NCI-H510A (cell line): Measurements from ENCODE around the gene VCAM1.
"Not testable (repeated sequence)": the region's sequence is repeated elsewhere in the genome, so short reads cannot be mapped to it uniquely, and the experiment has no call there.

Experiments
- DNase-seq: peaks from one replicate; lab custom pipeline; 2025; lab: John Stamatoyannopoulos, UW

VCAM1 gene

DNA sequence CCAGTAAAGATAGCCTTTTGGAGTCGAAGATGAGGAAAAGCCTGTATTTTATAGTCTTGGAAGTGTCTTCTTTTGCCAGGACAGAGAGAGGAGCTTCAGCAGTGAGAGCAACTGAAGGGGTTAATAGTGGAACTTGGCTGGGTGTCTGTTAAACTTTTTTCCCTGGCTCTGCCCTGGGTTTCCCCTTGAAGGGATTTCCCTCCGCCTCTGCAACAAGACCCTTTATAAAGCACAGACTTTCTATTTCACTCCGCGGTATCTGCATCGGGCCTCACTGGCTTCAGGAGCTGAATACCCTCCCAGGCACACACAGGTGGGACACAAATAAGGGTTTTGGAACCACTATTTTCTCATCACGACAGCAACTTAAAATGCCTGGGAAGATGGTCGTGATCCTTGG lies at the start of gene VCAM1:
TSS of gene VCAM1 (plus strand) at position 253 of the 400 bp plus-strand sequence. CDS start at position 372, 119 bp downstream.
- DNase-seq, result no peak

GRCh38 chr1:100670083-100670482 lies 49.5 kb upstream of the VCAM1 start:
- no peak for DNase-seq

DNA sequence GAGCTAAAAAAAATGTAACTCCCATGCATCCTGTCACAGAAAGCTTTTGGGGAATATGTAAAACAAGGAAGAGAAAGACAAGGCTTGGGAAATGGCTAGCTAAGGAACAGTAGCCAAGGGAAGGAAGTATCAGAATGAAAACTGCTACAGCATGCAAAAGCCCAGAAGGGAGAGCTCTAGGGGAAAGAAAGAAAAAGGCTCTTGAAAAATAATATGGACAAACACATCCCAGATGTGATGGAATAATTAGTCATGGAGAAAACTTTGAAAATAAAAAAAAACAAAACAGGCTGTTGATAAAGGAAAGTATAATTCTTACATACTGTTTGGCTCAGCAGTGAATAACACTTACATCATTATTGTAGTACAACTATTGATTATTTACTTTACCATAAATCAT lies 47.9 kb upstream of the VCAM1 start:
- no peak for DNase-seq

DNA sequence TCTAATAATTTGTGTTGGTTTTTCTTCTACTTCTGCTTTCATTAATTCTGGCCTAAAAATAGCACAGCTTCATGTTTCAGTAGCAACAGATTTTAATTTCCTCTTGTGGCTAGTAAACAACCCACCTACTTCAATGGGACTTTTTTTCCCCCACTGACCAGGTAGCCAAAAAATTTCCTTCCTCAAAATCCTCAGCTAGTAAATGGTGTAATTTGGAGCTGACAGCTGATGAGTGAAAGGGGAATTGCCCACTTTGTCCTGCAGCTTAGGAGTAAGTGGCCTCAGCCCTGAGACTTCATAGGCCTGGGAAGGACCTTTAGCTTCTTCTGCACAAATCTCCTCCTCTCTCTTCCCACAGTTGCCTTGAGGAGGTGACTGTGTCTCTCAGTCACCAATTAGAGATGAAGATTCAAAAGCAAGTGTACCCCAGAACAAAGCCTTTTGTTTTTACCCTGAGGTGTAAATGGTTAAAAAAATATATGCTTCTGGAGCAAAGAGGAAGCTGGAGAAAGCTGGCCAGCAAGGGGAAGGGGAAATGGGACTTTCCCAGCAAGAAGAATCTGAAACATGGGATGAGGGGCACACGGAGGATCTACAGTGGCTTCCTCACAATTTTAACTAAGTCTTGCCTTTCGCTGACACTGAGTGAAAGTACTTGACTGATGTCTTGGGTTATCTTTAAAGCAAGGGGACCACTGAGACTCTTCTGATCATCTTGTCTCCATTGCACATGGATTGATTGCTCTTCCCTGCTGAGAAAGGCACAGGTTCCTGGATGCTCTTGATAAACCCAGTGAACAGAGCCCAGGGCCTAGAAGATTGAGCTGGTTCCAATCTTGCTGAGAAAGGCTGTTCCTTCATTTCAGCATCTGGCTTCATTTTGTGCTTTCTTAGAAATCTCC lies 35.8 kb upstream of the VCAM1 start:
- no peak for DNase-seq

- no peak for DNase-seq
These were observed 19.8 kb upstream of the VCAM1 start for GRCh38 chr1:100699744-100700143.

- DNase-seq, result no peak
These were observed 19.0 kb upstream of the VCAM1 start for GRCh38 chr1:100700586-100700985.

GRCh38 chr1:100703052-100703451 lies 16.5 kb upstream of the VCAM1 start:
- no peak for DNase-seq

DNA sequence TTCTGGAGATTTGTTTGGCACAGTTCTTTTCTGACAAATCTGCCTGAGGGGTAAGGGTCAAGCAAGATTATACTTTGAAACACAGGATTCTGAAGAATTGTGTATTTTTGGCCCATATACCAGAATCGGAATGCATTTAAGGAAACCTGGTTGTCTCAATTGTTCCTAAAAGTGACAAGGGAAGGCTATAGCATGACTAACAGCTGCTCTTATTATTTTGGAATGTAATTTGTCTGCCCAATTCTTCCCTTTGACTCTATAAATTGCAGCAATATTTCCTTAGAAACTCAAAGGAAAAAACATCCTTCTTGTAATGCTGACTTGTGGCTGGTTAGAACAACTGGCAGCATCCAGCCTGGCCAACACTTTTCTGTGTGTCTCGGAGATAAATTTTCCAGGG lies 15.8 kb upstream of the VCAM1 start:
- DNase-seq, result no peak

DNA sequence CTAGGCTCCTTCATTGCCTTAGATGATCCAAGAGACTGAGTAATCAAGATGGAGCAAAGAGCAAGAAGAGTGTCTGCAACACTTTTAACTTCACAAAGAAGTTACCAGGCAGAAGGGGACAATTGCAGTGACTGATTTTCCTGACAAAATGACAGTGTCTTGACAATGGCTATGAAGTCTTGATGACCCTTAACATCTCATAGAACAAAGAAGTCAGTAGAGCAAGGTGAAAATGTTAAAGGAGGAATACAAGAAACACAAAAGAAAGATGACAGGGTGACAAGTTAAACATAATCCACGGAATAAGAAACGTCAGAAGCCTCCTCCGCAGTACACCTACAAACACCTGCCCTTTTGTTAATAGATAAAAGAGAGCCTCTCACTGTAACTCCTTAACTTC lies 15.1 kb upstream of the VCAM1 start:
- DNase-seq, result no peak

DNA sequence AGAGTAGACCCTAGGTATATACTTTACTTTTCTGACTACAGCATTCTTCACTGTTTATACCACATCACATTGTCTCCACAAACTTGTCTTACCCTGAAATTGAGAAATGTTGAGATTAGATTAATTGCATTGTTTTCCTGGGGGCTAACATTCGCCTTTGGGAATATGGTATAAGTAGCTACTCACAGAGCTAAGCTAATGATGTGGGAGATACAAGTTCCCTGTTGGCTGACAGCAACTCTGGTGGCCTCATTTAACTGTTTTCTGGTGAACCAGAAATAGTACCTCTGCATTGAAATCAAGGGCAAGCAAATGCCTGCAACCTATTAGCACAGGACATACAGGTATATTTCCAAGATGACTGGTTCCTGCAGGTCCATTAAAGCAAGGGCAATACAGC lies 13.2 kb upstream of the VCAM1 start:
- no peak for DNase-seq

DNA sequence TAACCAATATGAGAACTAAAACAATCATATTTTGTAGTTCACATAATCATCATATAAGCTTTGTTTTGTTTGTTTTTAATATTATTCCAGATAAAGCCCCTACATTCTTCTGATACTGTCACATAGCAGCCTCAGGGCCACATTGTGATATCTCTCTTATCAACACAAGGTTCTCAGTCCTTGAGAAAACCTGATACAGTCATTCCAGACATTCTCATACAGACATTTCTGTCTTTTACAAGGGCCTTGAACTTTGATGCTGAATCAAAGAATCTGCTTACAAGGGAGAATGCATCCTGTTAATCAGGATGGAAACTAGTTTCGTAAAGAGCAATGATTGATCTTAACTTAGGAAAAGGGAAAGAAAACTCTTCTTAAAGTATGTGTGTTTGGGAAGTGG lies 12.7 kb upstream of the VCAM1 start:
- DNase-seq, result no peak

DNA sequence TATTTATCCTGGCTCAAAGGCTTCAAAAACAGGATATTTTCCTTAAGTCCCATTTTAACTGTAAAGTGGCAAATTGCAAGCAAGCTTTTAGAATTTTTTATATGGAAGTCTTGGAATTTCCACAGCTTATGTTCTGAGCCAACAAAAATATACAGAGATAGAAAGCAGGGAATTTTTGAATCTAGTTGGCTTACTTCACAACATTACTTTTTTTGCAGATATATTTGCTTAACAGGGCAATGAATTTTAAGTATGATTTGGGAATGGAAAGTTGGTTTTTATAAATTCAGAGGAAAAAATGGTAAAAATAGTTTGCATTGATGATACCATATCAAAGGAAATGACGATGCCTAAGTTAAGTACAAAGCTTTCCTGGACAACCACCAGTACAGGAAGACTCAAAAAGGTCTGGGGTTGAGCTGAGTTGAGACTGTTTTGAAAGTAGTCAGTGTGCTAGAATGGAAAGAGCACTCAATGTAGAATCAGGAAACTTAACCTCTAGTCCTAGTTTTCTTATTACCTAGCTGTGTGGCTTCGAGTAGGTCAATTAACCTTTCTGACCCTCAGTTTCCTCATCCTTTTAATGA lies 11.0 kb upstream of the VCAM1 start:
- no peak for DNase-seq

GRCh38 chr1:100710906-100711682 lies 8.4 kb upstream of the VCAM1 start:
- DNase-seq, result no peak

GRCh38 chr1:100713027-100713426 lies 6.5 kb upstream of the VCAM1 start:
- DNase-seq, result not testable (repeated sequence)

DNA sequence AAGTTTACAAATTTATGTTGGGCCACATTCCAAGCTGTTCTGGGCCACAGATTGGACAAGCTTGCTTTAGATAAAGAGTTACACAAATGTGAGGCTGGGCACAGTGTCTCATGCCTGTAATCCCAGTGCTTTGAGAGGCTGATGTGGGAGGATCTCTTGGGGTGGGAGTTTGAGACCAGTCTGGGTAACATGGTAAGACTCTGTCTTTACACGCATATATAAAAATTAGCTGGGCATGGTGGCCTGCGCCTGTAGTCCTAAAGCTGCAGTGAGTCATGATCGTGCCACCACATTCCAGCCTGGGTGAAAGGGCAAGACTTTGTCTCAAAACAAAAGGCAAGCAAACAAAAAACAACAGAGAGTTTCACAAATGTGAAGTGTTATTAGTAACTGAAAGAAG lies 5.9 kb upstream of the VCAM1 start:
- no peak for DNase-seq

GRCh38 chr1:100714599-100714998 lies 4.9 kb upstream of the VCAM1 start:
- DNase-seq, result no peak

DNA sequence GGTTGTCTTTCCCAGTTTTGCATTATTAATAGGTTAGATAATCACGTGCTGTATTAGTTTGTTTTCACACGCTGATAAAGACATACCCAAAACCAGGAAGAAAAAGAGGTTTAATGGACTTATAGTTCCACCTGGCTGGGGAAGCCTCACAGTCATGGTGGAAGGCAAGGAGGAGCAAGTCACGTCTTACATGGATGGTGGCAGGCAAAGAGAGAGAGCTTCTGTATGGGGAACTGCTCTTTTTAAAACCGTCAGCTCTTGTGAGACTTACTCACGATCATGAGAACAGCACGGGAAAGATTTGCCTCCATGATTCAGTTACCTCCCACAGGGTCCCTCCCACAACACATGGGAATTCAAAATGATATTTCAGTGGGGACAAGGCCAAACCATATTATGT lies 2.3 kb upstream of the VCAM1 start:
- DNase-seq, result no peak

DNA sequence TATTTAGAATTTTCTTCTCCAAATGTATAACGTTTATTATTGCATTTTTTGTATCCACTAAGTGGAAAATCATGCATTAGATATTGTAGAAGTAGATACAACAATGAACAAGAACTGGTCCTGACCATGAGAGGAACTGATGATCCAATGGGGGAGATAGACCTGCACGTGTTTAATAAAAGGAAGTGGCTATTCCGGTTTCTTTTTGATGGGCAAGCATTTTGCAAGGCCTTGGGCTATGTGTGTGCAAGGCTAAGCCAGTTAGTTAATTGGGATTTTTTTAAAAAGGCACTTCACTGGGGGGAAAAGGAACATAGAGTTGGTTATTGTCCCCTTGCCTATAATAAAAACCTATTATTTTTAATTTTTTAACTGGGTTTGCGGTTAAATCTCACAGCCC lies 961 bp upstream of the VCAM1 start:
- no peak for DNase-seq

GRCh38 chr1:100720101-100720500 lies 559 bp downstream of the VCAM1 start:
- DNase-seq, result no peak

- no peak for DNase-seq
These were observed 1.2 kb downstream of the VCAM1 start for GRCh38 chr1:100720751-100721150.

GRCh38 chr1:100721526-100722207 lies 2.1 kb downstream of the VCAM1 start:
- no peak for DNase-seq

DNA sequence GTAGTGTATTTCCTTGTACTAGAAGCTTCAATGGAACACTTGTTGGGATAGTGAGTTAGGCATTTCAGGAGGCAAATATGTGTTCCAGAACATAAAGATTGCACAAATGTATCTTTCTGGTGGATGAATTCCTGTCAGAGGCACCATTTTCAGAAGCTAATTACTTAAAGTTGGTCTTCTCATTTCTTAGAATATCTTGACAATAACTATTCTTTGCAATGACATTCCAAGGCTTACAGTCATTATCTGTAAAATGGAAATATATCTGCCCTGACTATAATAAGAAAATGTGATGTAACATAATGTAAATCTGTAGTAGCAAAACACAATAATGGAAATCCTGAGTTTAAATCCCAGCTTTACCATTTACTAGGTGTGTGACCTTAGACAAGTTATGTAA lies 2.7 kb downstream of the VCAM1 start:
- no peak for DNase-seq
